Measurements from ENCODE around the gene DGKZ.
"Not testable (repeated sequence)": the region's sequence is repeated elsewhere in the genome, so short reads cannot be mapped to it uniquely, and the experiment has no call there.

The DGKZ gene

GRCh38 chr11:46377290-46377689, 30.0 kb downstream of the DGKZ start:
- no peak for DNase-seq (ENCODE audit: extremely low spot score)
- TF ChIP-seq, protein P1, sequence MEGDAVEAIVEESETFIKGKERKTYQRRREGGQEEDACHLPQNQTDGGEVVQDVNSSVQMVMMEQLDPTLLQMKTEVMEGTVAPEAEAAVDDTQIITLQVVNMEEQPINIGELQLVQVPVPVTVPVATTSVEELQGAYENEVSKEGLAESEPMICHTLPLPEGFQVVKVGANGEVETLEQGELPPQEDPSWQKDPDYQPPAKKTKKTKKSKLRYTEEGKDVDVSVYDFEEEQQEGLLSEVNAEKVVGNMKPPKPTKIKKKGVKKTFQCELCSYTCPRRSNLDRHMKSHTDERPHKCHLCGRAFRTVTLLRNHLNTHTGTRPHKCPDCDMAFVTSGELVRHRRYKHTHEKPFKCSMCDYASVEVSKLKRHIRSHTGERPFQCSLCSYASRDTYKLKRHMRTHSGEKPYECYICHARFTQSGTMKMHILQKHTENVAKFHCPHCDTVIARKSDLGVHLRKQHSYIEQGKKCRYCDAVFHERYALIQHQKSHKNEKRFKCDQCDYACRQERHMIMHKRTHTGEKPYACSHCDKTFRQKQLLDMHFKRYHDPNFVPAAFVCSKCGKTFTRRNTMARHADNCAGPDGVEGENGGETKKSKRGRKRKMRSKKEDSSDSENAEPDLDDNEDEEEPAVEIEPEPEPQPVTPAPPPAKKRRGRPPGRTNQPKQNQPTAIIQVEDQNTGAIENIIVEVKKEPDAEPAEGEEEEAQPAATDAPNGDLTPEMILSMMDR (IDR thresholded peaks at IDR 0.05; ENCODE audit: control extremely low read depth, extremely low read depth, low read depth, missing control alignments), result no peak
- ChIA-PET CTCF (interaction anchor here (1.3 to 4.1 kb wide), 5 partner anchors 11 to 30 kb away, joined by 4 to 42 read pairs (median 21); partner anchors contain the start of gene DGKZ), POLR2A (no interaction called here)

DNA sequence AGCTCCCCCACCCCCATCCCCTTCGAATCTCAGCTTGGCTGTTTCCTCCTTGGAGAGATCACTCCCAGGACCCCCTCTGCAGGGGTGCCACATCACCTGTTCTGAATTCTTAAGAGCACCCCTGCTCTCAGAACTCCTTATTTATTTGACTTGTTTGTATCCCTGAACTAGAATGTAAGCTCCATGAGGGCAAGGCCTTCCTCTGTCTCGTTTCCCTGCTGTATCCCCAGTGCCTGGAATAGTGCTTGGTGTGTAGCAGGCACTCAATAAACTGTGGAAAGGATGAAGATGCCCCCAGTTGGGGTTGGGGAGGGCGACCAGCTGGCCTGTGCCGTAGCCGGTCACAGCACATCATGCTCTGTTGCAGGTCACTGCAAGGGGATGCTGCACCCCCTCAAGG, 30.6 kb downstream of the DGKZ start:
- ChIA-PET POLR2A (no interaction called here), CTCF (interaction anchor here (0.8 to 4.1 kb wide), 8 partner anchors 9 to 159 kb away, joined by 3 to 42 read pairs (median 14); partner anchors contain the start of gene DGKZ)
- no peak for DNase-seq (ENCODE audit: extremely low spot score)
- TF ChIP-seq, protein P1 (IDR thresholded peaks at IDR 0.05; ENCODE audit: control extremely low read depth, extremely low read depth, low read depth, missing control alignments), result no peak

DNA sequence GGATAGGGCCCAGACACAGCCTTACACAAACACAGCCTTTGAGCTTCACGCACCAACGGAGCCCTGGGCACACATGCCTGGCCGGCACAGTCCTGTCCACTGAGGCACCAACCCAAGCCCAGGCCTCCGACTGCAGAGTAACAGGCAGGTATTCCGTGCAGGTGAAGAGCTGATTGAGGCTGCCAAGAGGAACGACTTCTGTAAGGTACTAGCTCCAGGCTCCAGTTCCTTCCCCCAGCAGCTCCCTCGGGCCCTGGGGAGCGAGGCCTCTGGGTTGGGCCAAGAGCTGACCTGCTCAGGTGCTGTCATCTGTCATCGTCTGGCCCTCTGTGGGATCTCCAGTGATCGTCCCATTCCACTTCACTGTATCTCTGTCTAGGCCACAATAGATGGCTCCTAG, 31.0 kb downstream of the DGKZ start:
- DNase-seq (ENCODE audit: extremely low spot score), result no peak
- TF ChIP-seq, protein P1 (IDR thresholded peaks at IDR 0.05; ENCODE audit: control extremely low read depth, extremely low read depth, low read depth, missing control alignments), result no peak
- ChIA-PET CTCF (interaction anchor here (0.8 to 4.1 kb wide), 9 partner anchors 9 to 158 kb away, joined by 3 to 42 read pairs (median 9); partner anchors contain the start of gene DGKZ), POLR2A (no interaction called here)

GRCh38 chr11:46378811-46379481, 31.7 kb downstream of the DGKZ start:
- ChIA-PET POLR2A (no interaction called here), CTCF (interaction anchor here (0.8 to 4.1 kb wide), 10 partner anchors 10 to 157 kb away, joined by 3 to 42 read pairs (median 8); partner anchors contain the start of gene DGKZ)
- TF ChIP-seq, protein P1 (IDR thresholded peaks at IDR 0.05; ENCODE audit: control extremely low read depth, extremely low read depth, low read depth, missing control alignments), result no peak
- DNase-seq (ENCODE audit: extremely low spot score), result no peak

- CTCF ChIA-PET, result interaction anchor here (0.6 to 3.5 kb wide), 4 partner anchors 9 to 28 kb away, joined by 3 to 26 read pairs (median 4); no protein-coding TSS in a partner anchor
- DNase-seq (ENCODE audit: extremely low spot score); POLR2A ChIA-PET: not testable (repeated sequence)
Measured at GRCh38 chr11:46379482-46380293, 32.4 kb downstream of the DGKZ start.

DNA sequence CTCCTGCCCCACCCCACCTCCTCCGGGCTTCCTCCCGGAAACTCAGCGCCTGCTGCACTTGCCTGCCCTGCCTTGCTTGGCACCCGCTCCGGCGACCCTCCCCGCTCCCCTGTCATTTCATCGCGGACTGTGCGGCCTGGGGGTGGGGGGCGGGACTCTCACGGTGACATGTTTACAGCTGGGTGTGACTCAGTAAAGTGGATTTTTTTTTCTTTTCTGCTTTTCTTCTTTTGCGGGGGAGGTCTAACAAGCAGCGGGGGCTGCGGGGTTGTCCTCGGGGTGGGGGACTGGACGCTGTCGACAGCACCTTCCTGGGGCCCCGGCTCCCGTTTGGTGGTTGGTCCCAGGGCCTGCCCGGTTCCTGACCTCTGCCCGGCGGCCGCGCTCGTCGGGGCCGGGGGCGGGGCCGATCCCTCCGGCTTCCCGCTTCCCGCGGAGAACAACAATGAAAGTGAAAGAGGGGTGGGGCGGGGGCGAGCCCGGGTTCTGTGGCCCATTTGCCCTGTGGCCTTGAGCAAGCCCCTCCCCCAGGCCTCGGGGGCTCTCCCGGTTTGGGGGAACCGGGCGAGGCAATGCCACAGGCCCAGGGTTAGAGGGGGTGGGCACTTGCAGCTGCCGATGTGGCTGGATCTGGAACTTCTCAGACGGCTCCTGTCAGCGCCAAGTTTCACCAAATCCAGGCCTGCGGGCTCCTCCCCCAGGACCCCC, 33.2 kb downstream of the DGKZ start:
- ChIA-PET CTCF (interaction anchor here (1.5 kb wide), 1 partner anchor 8 kb away, joined by 6 read pairs; no protein-coding TSS in a partner anchor), POLR2A (no interaction called here)
- DNase-seq (ENCODE audit: extremely low spot score), result peak; percentile 76
- TF ChIP-seq, protein P1 (IDR thresholded peaks at IDR 0.05; ENCODE audit: control extremely low read depth, extremely low read depth, low read depth, missing control alignments), result no peak

Measured in GM10248 (cell line).